GM19043 (cell line): ENCODE results near the gene TSEN2.
"Not testable (repeated sequence)": the region's sequence is repeated elsewhere in the genome, so short reads cannot be mapped to it uniquely, and the experiment has no call there.

Experiments used
- ATAC-seq: cut with Tn5 transposase; IDR thresholded peaks from one replicate; pipeline ENCODE4 v1.9.1; 2021; ENCODE audit warnings: low read depth; ENCODE audit not compliant: unreplicated experiment

TSEN2 gene

DNA sequence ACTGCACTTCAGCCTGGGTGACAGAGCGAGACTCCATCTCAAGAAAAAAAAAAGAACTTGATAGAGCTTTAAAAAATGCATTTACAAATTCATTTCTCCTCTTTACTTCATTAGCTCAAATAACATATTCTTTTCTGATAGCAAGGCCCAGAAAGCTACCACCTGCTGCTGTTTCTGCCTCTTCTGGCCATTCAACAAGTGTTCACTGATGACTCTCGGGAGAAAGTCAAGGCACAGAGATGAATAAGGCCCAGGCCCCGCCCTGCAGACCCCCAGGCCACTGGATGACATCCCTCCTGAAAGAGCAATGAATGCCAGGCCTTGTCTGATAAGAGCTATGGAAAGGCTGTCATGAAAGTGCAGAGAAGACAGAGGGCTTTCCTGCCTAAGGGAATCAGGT is 13.6 kb upstream of the TSEN2 start:
- ATAC-seq: no peak

DNA sequence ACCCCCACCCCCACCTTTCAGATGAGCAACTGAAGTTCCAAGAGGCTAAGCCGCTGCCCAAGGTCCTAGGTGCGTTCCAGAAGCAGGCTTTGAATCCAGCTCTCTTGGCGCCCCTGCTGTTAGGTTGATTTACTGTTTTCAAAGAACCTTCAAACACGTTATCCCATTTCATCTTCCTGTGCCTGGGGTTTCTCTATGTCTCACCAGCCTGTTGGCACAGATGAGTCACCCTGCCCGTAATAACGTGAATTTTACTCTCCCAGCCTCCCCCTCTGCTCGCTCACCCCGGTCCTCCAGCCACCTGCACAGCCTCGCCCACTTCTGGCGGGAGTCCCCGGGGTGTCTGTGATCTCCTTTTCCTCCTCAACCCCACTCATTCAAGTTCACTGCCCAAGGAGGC is 13.0 kb upstream of the TSEN2 start:
- no peak for ATAC-seq

DNA sequence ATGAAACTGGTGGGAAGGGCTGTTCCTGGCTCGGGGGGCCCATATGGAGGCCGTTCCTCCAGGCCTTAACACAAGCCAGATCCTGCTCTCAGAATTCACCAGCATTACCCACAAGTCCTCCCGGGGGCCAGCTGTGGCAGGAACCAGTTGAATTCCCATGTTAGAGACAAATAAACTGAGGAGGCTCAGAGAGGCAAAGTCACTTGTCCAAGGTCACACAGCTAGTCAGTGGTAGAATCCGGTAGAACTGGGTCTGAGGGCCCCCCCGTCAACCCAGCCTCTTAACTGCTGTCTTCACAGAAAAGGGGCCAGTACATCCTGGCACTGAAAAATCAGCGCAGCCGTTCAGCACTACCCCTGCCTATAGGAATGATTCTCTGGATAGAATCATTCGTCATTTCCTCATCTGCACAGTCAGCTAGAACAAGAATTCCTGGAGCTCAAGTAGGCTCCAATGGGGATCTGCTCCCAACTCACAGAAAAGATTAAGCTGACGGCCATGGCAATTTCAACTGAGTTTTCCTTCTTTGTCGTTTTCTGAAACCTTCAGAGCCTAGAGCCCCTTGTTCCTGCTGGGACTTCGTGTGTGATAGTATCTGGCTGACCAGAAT is 12.2 kb upstream of the TSEN2 start:
- ATAC-seq: no peak

DNA sequence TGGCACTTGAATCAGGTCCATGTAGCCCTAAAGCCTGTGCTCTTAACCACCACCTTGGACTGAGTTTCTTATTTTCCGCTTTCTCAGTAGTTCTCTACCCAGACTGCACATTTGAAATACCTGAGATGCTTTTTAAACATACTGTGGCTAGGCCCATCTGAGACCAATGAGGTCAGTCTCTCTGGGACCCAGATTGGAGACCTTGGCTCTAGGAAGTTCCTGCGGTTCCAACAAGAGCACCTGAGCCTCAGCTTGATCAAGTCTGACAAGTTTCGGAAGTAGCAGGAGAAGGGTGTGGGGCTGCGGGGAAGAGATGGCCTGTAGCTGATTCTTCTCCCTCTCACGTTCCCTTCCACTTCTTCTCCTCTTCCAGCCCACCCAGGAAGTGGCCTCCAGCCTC is 11.5 kb upstream of the TSEN2 start:
- ATAC-seq: no peak

DNA sequence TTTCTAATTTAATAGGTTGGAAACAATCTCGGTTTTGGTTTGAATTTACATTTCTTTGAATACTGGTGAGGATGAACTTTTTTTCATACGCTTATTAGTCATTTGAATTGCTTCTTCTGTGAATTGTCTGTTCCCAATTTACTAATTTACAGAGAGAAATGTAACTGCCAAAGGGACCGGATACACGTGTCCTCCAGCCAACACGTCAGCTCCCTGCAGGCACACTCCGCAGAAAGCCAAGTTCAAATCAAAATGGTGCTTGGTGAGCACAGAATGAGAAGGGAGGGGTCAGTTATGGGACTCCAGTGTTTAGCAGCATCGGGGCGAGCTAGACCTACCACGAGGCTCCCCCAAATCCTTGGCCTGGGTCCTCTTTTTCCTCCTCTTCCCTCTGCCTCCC is 10.8 kb upstream of the TSEN2 start:
- no peak for ATAC-seq

DNA sequence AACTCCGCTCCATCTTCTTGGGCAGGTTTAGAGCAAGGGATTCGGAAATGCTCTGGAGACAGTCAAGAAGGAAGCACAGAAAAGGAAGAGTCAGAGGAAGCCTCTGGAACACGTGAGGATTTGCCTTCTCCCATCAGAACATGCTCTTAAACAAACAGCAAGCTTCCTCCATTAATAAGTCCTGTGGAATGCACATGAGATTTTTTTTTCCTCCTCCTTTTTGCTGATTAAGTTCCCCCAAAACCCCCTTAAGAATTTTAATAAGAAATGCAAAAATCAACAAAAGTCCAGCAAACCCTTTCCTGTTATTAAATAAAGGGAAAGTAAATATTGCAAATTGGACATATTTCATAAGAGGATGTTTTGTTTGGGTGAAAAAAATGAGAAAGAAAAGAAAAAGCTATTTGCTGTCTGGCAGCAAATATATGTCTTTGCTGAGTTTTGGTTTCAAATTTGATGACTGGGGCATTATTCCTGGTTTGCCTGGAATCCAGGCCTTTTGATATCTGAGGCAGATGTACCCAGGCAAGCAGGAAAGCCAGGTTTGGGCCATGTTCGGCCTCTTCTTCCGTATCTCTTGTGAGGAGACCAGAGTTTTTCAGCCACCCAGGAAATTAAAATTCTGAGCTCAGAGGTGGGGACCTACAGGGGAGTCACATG is 7.9 kb upstream of the TSEN2 start:
- ATAC-seq: no peak

DNA sequence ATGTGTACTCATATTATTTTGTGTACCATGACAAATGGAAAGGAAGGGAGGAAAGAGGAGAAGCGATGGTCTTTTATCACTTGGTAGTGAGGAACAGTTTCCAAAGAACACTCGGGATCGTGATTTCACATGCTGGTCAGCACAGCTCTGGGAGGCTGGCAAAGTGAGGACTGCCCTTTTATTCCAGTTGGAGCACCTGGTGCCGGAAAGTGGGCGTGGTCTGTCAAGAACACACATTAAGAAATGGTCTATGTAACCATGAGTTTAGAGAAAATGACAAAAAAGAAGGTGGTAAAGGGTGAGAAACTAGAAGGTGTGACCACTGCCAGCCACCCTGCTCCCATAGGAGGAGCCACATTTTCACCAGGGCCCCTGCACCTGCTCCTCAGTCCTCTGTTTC is 7.0 kb upstream of the TSEN2 start:
- ATAC-seq: no peak

DNA sequence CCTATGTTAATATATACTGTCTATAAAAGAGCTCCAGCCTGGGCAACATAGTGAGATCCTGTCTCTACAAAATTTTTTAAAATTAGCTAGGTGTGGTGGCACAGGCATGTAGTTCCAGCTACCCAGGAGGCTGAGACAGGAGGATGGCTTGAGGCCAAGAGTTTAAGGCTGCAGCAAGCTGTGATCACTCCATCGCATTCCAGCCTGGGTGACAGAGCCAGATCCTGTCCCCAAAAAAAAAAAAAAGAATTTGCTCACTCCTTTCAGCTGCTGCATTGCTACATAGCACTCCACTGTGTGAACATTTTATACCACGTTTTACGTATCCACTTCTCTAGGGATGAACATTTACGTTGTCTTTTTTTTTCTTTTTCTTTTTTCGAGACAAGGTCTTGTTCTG is 6.0 kb upstream of the TSEN2 start:
- no peak for ATAC-seq

DNA sequence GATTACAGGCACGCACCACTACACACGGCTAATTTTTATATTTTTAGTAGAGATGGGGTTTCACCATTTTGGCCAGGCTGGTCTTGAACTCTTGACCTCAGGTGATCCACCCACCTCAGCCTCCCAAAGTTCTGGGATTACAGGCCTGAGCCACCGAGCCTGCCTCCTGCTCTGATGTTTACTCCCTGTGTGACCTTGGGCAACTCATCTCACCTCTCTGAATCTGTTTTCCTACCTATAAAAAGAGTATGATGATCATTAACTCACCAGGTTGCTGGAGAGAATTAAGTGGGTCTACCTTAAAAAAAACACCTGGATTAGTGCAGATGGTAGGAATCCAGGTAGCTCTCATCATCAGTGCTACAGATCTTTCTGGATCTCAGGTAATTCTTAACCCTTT is 5.1 kb upstream of the TSEN2 start:
- not testable (repeated sequence) for ATAC-seq

DNA sequence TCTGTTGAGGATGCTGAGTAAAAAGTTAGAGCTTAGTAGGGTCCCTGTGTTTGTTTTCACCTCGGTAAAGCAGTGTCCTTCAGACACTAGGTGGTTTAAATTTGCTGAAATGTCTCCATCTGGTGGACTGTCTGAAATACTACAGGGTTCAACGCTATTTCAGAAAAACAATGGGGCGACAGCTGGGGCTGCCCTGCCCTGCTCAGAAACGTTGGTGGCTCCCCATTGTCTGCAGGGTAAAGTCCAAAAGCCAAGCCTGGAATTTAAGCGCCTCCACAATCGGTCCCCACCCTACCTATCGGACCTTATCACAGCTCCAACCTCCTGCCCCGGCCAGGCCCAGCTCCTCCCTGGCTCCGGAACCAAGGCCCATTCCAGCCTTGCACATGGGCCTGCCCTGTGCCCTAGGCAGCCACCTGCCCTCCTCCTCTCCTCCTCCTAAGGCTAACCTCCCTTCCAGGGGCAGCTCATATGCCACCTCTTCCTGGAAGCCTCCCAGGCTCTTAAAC is 4.3 kb upstream of the TSEN2 start:
- no peak for ATAC-seq

DNA sequence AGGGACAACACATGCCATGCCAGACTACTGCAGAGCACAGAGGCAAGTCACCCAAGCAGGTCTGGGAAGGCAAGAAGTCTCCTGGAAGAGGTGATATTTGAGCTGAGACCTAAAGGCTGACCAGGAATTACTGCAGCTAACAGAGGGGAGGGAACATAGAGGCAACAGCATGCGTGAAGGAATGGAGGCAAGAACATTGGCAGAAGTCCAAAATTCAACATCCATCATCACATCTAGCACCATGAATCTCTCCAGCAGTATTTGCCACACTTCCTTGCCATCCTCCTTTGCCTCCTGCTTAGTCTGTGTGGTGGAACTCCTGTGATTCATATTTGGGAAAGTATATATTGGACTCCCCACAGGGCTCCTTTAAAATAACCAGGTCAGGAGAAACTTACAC is 870 bp upstream of the TSEN2 start:
- ATAC-seq: no peak

DNA sequence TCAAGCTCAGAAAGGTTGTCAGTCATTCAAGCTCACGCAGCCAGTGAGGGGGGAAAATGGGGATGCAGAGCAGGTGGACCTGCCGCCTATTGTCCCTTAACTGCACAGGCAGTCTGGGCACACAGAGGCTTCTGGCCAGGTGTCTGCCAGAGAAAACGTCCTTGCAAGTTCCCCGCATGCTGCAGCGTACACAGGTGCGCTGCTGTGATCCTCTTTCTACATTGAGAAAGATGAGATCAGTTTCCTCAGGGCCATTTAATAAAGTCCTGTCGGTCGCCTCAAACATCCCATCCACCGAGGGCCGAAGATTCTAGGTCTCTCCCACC is 445 bp upstream of the TSEN2 start:
- no peak for ATAC-seq

DNA sequence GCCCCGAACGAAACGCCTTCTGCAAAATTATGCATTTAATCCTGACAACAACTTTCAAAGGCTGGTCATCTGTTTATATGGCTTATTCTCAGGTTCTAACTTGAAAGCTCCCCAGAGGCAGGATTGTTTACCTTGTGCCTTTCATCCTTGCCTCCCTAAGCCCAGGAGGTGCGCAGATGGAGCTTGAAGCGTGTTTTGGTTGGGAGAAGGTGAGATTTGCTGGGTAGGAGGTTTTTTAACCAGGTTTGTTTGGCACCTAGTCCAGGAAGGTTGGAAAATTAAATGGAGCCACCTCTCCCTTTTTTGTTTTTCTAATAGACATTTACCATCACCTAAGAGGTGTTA is 675 bp downstream of the TSEN2 start:
- ATAC-seq: no peak

DNA sequence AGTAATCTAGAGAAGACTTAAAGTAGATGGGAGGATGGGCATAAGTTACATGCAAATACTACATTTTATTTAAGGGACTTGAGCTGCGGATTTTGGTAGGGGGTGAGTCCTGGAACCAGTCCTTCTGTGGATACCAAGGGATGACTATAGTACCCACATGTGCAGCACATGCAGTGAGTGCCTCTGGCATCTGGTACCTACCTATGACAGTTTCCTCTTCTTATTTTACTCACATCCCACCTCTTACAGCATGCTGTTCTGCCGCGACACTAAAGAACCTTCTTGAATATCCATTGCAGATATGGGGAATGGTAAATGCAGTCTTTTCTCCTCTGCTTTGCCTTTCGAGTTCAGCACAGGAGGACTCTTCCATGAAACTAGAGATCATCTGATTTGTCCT is 1.7 kb downstream of the TSEN2 start:
- no peak for ATAC-seq

DNA sequence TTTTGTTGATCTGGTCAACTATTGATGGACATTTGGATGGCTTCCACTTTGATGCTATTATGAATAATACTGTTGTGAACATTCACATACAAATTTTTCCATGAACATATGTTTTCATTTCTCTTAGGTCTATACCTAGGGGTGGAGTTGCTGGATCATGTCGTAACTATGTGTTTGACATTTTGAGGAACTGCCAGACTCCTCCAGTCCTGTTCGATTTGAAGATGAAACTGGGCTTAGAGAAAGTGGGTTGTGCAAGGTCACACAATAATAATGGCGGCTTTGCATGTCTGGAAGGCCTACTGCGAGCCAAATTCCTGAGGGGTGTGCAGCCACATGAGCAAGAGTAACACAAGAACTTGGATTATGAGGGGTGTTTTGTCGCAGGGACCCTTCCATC is 2.6 kb downstream of the TSEN2 start:
- ATAC-seq: no peak

DNA sequence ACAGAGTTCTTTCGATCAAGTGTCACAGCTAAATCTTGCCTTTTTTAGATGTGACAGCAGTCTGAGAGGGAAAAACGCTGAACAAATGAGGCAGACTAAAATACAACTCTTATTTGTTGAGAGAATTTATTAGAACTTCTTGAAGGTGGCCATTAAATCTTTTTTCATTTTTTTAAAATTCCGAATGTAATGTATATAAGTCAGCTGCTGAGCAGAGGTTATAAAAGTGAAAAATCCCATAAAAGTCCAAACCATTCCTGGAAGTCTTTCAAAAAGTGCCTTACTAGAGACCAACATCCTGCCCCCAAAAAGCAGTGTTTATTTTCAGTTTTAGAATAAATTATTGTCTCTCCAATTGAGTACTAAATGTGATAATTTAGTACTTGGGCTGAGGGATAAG is 3.1 kb downstream of the TSEN2 start:
- ATAC-seq: no peak

DNA sequence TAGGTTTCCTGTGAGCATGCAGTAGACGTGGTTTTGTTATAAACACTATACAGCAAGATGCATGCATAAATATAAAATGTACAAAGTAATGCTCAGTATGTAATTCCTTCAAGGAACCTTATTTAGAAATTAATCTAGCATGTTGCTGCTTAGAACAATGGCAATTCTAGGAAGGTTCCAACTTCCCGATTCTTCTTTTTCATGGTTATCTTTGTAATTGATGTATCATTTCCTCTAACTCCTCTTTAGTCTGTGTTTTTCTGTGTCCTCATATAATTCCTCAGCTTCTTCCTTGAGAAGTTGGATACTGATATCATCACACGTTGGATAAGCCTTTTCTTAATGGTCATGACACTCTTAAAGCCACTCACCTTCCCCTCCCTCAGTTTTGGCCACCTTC is 3.5 kb downstream of the TSEN2 start:
- no peak for ATAC-seq

DNA sequence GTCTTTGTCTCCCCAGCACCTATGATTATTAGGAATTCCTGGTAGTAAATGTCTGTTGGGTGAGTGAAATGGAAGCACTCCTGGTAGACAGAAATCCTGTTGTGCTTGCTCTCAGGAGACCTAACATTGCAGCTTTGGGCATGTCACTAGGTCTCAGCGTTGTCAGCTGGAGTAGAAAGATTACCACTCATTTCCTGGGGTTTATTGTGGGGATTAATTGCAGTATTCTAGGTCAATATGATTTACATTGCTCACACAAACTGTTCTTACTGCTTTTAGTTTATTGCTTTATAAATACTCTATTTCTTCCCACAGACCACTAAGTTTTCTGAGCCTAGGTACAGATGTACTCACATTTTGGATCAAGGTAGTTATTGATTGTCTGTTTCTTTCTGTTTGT is 5.1 kb downstream of the TSEN2 start:
- ATAC-seq: no peak

DNA sequence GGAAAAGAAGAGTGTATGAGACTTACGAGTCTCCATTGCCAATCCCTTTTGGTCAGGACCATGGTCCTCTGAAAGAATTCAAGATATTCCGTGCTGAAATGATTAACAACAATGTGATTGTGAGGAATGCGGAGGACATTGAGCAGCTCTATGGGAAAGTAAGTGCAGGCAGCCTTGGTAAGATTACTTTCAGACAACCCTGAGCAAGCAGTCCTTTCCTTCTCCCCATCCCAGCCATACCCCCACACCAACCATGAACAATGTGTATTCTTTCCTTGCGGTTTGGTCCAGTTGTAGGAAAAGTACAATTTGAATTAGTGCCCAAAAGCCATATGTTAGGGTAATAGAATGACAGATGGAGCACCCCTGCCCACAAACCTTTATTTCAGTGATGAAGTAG is 5.6 kb downstream of the TSEN2 start:
- no peak for ATAC-seq

DNA sequence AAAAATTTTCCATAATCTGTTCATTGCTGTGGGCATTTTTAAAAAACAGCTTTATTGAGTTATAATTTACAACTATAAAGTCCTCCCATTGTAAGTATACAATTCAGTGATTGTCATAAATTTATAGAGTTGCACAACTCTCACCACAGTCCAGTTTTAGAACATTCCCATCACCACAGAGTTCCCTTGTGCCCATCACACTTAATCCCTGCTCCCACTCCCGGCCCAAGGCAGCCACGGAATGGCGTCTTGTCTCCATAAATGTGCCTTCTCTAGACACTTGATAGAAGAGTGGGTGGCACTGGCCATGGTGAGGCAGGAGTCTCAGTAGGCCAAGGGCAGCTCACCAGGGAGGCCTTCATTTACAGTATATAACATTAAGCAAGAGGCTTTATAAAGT is 6.3 kb downstream of the TSEN2 start:
- no peak for ATAC-seq

DNA sequence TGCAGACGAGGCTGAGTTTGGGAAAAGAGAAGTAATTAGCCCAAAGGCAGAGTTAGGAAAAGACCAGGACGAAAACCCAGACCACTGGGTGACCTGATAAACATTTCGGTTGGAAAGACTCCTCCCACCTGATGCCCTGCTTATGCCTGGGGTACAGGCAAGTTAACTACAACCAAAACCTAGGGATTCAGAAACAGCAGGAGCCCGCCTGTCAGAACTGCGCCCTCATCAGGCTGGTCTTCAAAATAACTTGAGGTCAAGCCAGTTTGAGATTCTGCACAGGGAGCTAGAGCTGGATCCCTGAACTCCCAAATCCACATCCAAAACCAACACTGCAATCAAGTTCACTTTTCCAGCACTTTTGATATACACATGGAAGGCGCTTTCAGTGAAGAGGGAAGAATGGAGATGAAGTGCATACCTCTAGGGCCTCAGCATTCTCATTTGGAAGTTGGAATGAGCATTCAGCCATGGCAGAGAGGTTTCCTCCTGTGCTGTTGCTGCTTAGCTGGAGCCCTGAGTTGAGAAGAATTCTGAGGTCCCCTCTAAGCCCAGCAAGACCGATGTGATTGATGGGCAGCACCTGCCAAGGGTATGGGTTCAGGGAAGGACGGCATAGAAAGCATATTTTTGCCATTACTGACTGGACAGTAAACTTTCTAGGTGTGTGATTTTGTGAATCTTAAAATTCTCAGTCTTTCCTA is 11.6 kb downstream of the TSEN2 start:
- ATAC-seq: no peak

DNA sequence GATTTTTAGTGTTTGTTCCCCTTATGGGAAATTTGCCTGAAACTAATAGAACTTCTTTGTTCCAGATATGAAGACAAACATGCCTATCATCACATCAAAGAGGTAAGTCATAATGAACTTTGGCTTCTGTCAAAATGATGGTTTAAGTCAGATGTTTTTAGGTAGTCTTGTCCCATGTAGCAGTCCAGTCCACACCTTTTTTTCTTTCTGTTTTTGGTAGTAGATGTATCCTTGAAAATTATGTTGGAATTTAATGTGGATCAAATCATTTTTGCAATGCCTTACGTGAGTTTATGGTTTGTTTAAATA is 12.1 kb downstream of the TSEN2 start:
- ATAC-seq: no peak

DNA sequence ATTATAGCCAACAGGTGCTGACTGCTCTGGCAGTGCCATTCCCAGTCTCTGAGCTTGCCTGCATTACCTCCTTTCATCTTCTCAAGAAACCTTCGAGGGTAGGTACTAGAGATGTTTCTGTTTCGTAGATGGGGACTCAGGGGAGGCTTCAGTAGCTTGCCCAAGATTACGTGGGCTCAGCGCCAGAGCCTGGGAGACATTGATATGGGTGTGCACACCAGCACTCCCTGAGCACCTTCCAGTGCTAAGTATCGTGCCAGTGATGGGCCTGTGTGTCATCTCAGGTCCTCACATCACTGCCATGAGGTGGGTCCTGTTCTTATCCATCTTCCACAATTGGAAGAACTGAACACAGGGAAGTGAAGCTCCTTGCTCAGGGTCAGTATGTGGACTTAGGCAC is 15.2 kb downstream of the TSEN2 start:
- ATAC-seq: no peak
